Measurements from ENCODE around the gene ING5.
"Not testable (repeated sequence)": the region's sequence is repeated elsewhere in the genome, so short reads cannot be mapped to it uniquely, and the experiment has no call there.

- TF ChIP-seq CTCF (IDR thresholded peaks at IDR 0.05; ENCODE audit: borderline replicate concordance, extremely low read depth, low read length, poor library complexity, severe bottlenecking); EZH2 (IDR thresholded peaks at IDR 0.05; ENCODE audit: borderline replicate concordance, low read depth, low read length, severe bottlenecking): not testable (repeated sequence)
Observed at GRCh38 chr2:241743008-241743407, 41.2 kb downstream of the ING5 start.
